HepG2 (cell line): ENCODE measurements around the gene GPC6. TPM values are rescaled to one million over a fixed set of nuclear protein-coding genes. Genes with fewer than 3 reads are reported as not detected.

Experiments
- ATF2 ChIP-seq: sonication (generic); formaldehyde crosslinking; IDR thresholded peaks from 2 replicates; pipeline ENCODE4 v1.4.0; 2020; ENCODE audit warnings: missing genetic modification reagents
- CEBPB ChIP-seq: IDR thresholded peaks from 2 replicates; pipeline ENCODE4 v1.6.1; 2011; ENCODE audit warnings: low read depth, low read length, improper control_type of control experiment, borderline replicate concordance
- EP300 ChIP-seq, 3 experiments: sonication (generic) in 1 of 3; formaldehyde crosslinking in 1 of 3; IDR thresholded peaks; 2 replicates each; pipeline versions ENCODE4 v1.5.1 to v1.6.1; 2011 to 2020; ENCODE audit warnings: low read depth in 2 of 3, low read length in 2 of 3, borderline replicate concordance in 1 of 3, improper control_type of control experiment in 1 of 3, mild to moderate bottlenecking in 1 of 3, missing genetic modification reagents in 1 of 3, moderate library complexity in 1 of 3
- ERF ChIP-seq: IDR thresholded peaks from 2 replicates; pipeline ENCODE4 v1.6.1; 2018; ENCODE audit warnings: missing biosample characterization, missing genetic modification reagents
- FOXK2 ChIP-seq: fragments of 450-650 bp; IDR thresholded peaks from 2 replicates; pipeline ENCODE4 v1.6.1; 2016
- FOXP1 ChIP-seq, 2 experiments: fragments of 450-650 bp in 1 of 2; IDR thresholded peaks; 2 replicates each; pipeline ENCODE4 v1.6.1; 2017 to 2018; ENCODE audit warnings: antibody characterized with exemption in 1 of 2
- JDP2 ChIP-seq: sonication (generic); formaldehyde crosslinking; IDR thresholded peaks from 2 replicates; pipeline ENCODE4 v1.8.1; 2022; ENCODE audit warnings: missing genetic modification reagents, borderline replicate concordance
- KDM2A ChIP-seq: sonication (generic); formaldehyde crosslinking; IDR thresholded peaks from 2 replicates; pipeline ENCODE4 v1.4.0; 2020; ENCODE audit warnings: low read depth, missing genetic modification reagents, borderline replicate concordance
- MAZ ChIP-seq, 2 experiments: sonication (generic) in 1 of 2; formaldehyde crosslinking in 1 of 2; IDR thresholded peaks; 2 replicates each; pipeline versions ENCODE4 v1.5.0 to v1.6.1; 2012 to 2020; ENCODE audit warnings: low read depth in 2 of 2, mild to moderate bottlenecking in 2 of 2, borderline replicate concordance in 1 of 2, improper control_type of control experiment in 1 of 2, low read length in 1 of 2, missing genetic modification reagents in 1 of 2, moderate library complexity in 1 of 2
- ONECUT2 ChIP-seq: sonication (generic); formaldehyde crosslinking; IDR thresholded peaks from 2 replicates; pipeline ENCODE4 v1.4.0; 2020; ENCODE audit warnings: missing genetic modification reagents
- POGK ChIP-seq: sonication (generic); formaldehyde crosslinking; conservative IDR thresholded peaks from 2 replicates; pipeline ENCODE4 v1.8.0; 2022; ENCODE audit warnings: mild to moderate bottlenecking, moderate library complexity, missing genetic modification reagents
- RELA ChIP-seq: sonication (generic); formaldehyde crosslinking; IDR thresholded peaks from 2 replicates; pipeline ENCODE4 v1.4.0; 2020; ENCODE audit warnings: missing genetic modification reagents
- SAP130 ChIP-seq: IDR thresholded peaks from 2 replicates; pipeline ENCODE4 v1.6.1; 2016; ENCODE audit warnings: low read depth
- TCF7L2 ChIP-seq: IDR thresholded peaks from 2 replicates; pipeline ENCODE4 v1.6.1; 2011; ENCODE audit warnings: mild to moderate bottlenecking, low read depth, low read length, moderate library complexity
- ZC3H4 ChIP-seq: sonication (generic); formaldehyde crosslinking; IDR thresholded peaks from 2 replicates; pipeline ENCODE4 v1.4.0; 2020; ENCODE audit warnings: missing genetic modification reagents, borderline replicate concordance
- ZFP36L2 ChIP-seq: sonication (generic); formaldehyde crosslinking; IDR thresholded peaks from 2 replicates; pipeline ENCODE4 v1.4.0; 2020; ENCODE audit warnings: missing genetic modification reagents
- ZNF547 ChIP-seq: sonication (generic); formaldehyde crosslinking; IDR thresholded peaks from 2 replicates; pipeline ENCODE4 v1.5.1; 2020; ENCODE audit warnings: mild to moderate bottlenecking, missing genetic modification reagents
- polyA plus RNA-seq, 8 experiments: library from polyadenylated mRNA; depleted of rRNA in 3 of 8; stranded (reverse) in 7 of 8; unstranded in 1 of 8; fragments of >200 nt; fragmentation: Illumina TruSeq in 4 of 8; extraction: Trizol in 4 of 8; gene quantifications; 2 replicates each; pipeline versions ENCODE4 v1.2.1 to v1.2.3, GENCODE V29; 2011 to 2016; ENCODE audit warnings: low read depth in 4 of 8, missing spikeins in 1 of 8, mixed read lengths in 1 of 8; ENCODE audit not compliant: insufficient read depth in 1 of 8
- total RNA-seq, 5 experiments: library from RNA; depleted of rRNA; stranded (reverse); fragments of >200 nt; fragmentation: Illumina TruSeq; extraction: Trizol; gene quantifications; 2 replicates each; pipeline ENCODE4 v1.2.3, GENCODE V29; 2016; ENCODE audit warnings: low read depth in 1 of 5
- TF ChIP-seq, protein P1 (sequence below): sonication (generic); formaldehyde crosslinking; IDR thresholded peaks from 2 replicates; pipeline ENCODE4 v1.5.0; 2020; ENCODE audit warnings: mild to moderate bottlenecking, missing genetic modification reagents
- TF ChIP-seq, protein P2 (sequence below): sonication (generic); formaldehyde crosslinking; IDR thresholded peaks from 2 replicates; pipeline ENCODE4 v1.4.0; 2020; ENCODE audit warnings: missing genetic modification reagents, borderline replicate concordance
- TF ChIP-seq, protein P3 (sequence below): sonication (generic); formaldehyde crosslinking; IDR thresholded peaks from 2 replicates; pipeline ENCODE4 v1.9.0; 2021; ENCODE audit warnings: missing genetic modification reagents, mild to moderate bottlenecking, borderline replicate concordance

Gene GPC6
- total and polyA plus RNA-seq, 2 of the 13 experiments (the other 11 are each of a cell fraction or from before 2014, with no cell fraction given) = 24.5 to 33.9 TPM

DNA sequence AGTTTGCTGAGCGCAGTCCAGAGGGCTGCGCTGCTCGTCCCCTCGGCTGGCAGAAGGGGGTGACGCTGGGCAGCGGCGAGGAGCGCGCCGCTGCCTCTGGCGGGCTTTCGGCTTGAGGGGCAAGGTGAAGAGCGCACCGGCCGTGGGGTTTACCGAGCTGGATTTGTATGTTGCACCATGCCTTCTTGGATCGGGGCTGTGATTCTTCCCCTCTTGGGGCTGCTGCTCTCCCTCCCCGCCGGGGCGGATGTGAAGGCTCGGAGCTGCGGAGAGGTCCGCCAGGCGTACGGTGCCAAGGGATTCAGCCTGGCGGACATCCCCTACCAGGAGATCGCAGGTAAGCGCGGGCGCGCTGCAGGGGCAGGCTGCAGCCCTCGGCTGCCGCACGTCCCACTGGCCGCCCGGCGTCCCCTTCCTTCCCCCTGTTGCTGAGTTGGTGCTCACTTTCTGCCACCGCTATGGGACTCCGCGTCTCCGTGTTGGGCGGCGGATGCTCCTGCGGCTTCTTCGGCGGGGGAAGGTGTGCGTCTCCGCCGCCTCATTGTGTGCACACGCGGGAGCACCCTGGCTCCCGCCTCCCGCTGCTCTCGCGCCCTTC, 772 bp downstream of the GPC6 start (continued):
- TF ChIP-seq CEBPB (no peak), ATF2 (no peak), RELA (CRISPR knock-in tag) (no peak), POGK (CRISPR knock-in tag) (no peak), EP300 (IDR thresholded peaks at IDR 0.05; ENCODE audit: low read depth in 2 of 2, low read length in 2 of 2) (no peak), EP300 (CRISPR knock-in tag; IDR thresholded peaks at IDR 0.05; ENCODE audit: borderline replicate concordance) (no peak), FOXK2 (no peak), SAP130 (CRISPR knock-in tag) (no peak), ZFP36L2 (CRISPR knock-in tag) (no peak), FOXP1 (IDR thresholded peaks at IDR 0.05) (no peak), FOXP1 (CRISPR knock-in tag; IDR thresholded peaks at IDR 0.05) (no peak), MAZ (IDR thresholded peaks at IDR 0.05; ENCODE audit: borderline replicate concordance, low read depth, low read length) (no peak), MAZ (CRISPR knock-in tag; IDR thresholded peaks at IDR 0.05; ENCODE audit: low read depth) (no peak), ZNF547 (CRISPR knock-in tag) (no peak), ONECUT2 (CRISPR knock-in tag) (no peak), TCF7L2 (no peak), JDP2 (CRISPR knock-in tag) (no peak), ERF (CRISPR knock-in tag) (no peak), KDM2A (CRISPR knock-in tag) (no peak), ZC3H4 (CRISPR knock-in tag) (no peak)
- TF ChIP-seq, protein P1, sequence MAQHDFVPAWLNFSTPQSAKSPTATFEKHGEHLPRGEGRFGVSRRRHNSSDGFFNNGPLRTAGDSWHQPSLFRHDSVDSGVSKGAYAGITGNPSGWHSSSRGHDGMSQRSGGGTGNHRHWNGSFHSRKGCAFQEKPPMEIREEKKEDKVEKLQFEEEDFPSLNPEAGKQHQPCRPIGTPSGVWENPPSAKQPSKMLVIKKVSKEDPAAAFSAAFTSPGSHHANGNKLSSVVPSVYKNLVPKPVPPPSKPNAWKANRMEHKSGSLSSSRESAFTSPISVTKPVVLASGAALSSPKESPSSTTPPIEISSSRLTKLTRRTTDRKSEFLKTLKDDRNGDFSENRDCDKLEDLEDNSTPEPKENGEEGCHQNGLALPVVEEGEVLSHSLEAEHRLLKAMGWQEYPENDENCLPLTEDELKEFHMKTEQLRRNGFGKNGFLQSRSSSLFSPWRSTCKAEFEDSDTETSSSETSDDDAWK (CRISPR knock-in tag) = no peak
- TF ChIP-seq, protein P2, sequence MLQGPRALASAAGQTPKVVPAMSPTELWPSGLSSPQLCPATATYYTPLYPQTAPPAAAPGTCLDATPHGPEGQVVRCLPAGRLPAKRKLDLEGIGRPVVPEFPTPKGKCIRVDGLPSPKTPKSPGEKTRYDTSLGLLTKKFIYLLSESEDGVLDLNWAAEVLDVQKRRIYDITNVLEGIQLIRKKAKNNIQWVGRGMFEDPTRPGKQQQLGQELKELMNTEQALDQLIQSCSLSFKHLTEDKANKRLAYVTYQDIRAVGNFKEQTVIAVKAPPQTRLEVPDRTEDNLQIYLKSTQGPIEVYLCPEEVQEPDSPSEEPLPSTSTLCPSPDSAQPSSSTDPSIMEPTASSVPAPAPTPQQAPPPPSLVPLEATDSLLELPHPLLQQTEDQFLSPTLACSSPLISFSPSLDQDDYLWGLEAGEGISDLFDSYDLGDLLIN = no peak; the same call in 1 of the 2 replicates
- TF ChIP-seq, protein P3, sequence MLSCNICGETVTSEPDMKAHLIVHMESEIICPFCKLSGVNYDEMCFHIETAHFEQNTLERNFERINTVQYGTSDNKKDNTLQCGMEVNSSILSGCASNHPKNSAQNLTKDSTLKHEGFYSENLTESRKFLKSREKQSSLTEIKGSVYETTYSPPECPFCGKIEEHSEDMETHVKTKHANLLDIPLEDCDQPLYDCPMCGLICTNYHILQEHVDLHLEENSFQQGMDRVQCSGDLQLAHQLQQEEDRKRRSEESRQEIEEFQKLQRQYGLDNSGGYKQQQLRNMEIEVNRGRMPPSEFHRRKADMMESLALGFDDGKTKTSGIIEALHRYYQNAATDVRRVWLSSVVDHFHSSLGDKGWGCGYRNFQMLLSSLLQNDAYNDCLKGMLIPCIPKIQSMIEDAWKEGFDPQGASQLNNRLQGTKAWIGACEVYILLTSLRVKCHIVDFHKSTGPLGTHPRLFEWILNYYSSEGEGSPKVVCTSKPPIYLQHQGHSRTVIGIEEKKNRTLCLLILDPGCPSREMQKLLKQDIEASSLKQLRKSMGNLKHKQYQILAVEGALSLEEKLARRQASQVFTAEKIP (CRISPR knock-in tag) = no peak
